SH-SY5Y (cell line): ENCODE results near the gene RMND1.

Experiments used
- GATA2 ChIP-seq: IDR thresholded peaks from 2 replicates; pipeline ENCODE4 v1.6.1; 2011; ENCODE audit warnings: mild to moderate bottlenecking, low read depth, low read length
- GATA3 ChIP-seq: IDR thresholded peaks from 2 replicates; pipeline ENCODE4 v1.6.1; 2011; ENCODE audit warnings: low read depth, mild to moderate bottlenecking, low read length, moderate library complexity

DNA sequence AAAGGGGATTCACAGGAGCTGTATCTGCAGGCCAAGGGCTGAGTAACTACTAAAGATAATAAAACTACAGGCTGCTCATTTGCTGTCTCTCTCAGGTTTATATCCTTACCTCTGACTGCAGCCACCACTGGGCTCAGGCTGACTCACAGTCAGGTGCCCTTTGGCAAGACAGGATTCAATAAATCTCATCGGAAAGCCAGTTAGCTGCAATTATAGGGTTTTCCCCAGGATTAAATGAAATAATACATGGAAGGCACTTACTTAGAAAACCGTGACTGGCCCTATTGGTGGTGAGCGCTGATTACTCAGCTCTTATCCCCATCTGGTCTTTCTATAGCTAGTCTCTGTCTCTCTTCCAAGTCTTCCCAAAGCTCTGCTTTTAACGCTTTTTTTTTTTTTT is 26.4 kb downstream of the RMND1 start:
- no peak for TF ChIP-seq GATA2
- no peak for TF ChIP-seq GATA3
